Keratinocyte (primary cell): Measurements from ENCODE around the gene HPN.

Experiments
- CTCF ChIP-seq, 3 experiments: IDR thresholded peaks in 1 of 3; conservative IDR thresholded peaks in 1 of 3; optimal IDR thresholded peaks in 1 of 3; 2 replicates in 2 of 3; 3 replicates in 1 of 3; pipeline versions ENCODE3 to v1.5.1; 2011; ENCODE audit warnings: low read length in 3 of 3, mild to moderate bottlenecking in 3 of 3, moderate library complexity in 2 of 3, control low read depth in 1 of 3, inconsistent platforms in 1 of 3; ENCODE audit not compliant: insufficient read depth in 2 of 3; ENCODE audit errors: extremely low read depth in 1 of 3
- EZH2 ChIP-seq: IDR thresholded peaks from one replicate; pipeline ENCODE4 v1.6.1; 2012; ENCODE audit warnings: inconsistent platforms, mild to moderate bottlenecking, low read length, moderate library complexity

DNA sequence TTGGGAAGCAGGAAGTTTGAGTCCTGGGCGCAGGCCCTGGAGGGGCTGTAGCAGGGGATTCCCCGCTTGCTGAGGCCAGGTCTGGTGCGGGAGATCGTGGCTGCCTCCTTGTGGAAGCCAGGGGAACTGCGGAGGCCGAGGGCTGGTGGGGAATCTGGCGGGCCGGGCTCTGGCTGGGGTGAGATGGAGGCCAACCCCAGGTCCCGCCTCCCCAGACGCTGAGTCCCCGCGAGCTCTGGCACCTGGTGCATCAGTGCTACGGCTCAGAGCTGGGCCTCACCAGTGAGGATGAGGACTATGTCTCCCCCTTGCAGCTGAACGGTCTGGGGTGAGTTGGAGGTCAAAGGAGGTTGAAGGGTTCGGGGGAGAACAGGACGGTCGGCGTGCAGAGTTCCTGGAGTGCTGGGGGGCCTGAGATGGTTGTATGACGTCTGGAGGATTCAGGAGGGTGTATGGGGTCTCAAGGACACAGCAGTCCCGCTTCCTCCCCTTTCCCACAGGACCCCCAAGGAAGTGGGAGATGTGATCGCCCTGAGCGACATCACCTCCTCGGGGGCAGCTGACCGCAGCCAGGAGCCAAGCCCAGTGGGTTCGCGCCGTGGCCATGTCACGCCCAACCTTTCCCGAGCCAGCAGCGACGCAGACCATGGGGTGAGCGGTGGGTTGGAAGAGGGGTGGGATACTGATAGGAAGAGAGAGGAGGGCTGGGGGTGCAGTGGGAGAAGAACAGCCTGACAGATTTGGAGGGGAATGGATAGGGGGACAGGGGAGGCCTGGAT, 28.3 kb upstream of the HPN start:
- peak; percentile 76 to 96 (median 84) for TF ChIP-seq CTCF (optimal IDR thresholded peaks at IDR 0.05 in 1 of 3, IDR thresholded peaks at IDR 0.05 in 1 of 3, conservative IDR thresholded peaks at IDR 0.05 in 1 of 3; ENCODE audit: extremely low read depth in 1 of 3, insufficient read depth in 2 of 3, low read length in 3 of 3)
- TF ChIP-seq EZH2, result no peak
